NCI-H2227 (cell line): ENCODE results near the gene ABCA9.

Source experiments
- DNase-seq: peaks from one replicate; lab custom pipeline; 2025; ENCODE audit not compliant: unreplicated experiment; lab: John Stamatoyannopoulos, UW

Gene ABCA9

DNA sequence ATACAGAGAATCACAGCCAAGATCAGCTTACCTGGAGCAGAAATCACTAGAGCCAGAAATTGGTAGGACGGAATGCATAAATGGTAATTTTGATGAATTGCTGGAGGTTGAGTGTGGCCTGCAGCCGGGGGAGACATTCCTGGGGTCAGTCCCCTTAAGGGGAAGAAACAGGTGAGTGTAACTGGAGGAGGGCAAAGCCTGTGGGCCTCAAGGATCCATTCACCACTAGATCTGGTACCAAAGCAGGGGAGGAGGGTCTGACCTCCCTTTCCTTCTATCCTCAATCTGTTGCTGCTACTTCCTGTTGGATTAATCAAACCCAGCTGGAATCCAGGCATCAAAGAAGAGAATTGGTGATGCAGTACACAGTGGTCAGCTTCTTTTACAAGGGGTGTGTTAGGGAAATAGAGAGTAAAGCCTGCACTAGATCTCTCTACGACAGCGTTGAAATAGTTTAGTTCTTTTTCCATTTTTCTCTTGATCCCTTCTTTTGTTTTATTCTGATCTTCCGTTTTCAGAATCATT, 8.6 kb upstream of the ABCA9 start:
- no peak for DNase-seq

DNA sequence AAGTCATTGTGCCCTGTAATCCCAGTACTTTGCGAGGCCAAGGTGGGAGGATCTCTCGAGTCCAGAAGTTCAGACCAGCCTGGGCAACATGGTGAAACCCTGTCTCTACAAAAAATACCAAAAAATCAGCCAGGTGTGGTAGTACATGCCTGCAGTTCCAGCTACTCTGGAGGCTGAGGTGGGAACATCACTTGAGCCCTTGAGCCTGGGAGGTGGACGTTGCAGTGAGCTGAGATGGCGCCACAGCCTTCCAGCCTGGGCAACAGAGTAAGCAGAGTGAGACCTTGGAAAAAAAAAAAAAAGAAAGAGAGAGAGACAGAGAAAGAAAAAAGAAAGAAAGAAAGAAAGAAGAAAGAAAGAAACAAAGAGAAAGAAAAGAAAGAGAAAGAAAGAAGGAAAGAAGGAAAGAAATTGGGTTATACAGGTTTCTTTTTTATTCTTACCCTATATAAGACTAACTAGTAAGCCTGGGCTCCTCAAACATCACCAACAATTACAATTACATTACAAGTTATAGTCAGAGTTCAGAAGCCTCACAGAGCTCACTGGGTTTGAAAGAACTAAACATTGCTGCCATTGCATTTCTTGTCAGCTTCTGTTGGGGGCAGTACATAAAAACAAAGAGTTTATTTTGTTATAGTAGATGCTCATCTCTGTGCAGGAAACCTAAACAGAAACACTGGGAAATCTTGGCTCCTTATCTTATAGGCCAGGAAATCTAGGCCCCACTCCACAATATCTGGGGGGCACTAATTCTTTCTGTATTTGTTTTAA, 6.7 kb upstream of the ABCA9 start:
- no peak for DNase-seq

DNA sequence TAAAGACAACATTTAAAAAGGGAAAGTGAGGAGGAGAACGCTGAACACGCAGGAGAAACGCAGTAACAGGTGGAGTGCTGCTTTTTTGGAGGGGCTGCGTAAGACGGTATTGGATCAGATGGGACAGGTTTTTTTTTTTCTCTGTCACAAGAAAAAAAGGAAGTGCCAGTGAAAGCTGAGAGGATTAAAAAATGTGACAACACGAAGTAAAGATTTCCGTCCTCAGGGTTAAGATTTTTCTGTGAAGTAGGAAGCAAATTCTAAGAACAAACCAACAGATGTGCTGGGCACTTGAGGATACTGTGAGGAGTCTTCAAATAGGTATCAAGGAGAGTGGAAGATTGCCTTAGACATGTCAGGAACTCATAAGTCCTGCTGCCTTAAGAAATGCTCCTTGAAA, 5.8 kb upstream of the ABCA9 start:
- no peak for DNase-seq

DNA sequence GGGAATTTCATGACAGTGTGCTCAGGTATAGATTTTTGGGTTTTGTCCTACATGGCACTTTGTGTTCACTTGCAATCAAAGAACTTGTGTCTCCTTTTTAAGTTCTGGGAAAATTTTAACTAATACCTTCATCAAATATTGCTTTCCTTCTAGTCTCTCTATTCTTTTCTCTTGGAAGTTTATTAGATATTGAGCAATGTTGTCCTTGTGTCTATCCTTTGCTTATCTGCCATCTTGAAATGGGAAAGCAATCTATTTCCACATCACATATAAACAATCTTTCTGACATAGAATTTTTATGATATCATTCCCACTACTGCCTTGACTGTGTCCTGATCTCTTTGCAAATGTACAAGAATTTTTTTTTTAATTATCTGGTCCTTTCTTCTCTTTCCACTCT, 4.4 kb upstream of the ABCA9 start:
- DNase-seq = no peak

DNA sequence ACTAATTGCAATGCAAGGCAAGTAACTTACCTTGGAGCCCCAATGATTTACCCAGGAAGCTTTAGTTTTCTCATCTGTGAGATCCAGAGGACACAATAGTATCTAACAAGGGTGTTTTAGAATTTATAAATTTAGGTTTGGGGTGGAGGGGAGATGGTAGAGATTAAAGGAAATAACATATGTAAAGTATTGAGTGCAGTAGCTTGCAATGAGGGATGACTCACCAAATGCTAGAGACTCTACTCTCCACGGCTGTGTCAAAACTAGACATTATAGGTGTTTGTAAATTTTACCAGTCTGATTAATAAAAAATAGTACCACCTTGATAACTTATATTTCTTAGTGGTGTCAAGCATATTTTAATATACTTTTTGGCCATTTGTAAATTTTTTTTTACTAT, 3.7 kb upstream of the ABCA9 start:
- no peak for DNase-seq

DNA sequence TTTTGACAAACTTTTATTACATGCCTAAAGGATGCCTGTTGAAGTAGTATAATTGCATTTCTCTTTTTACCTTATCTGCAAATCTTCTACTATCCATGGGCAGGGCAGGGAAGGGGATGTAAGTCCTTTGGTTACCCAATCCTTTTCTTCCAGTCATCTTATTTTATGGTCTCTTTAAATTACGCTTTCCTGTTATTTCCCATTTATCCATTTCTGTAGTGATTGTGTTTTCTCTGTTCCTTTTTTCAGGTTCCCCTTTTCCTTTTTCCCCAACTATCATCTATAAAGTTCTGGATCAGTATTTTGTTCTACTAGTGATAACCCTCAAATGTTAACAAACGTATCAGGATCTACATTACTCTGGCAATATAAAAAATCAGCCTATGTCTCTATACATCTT, 3.3 kb upstream of the ABCA9 start:
- DNase-seq = no peak

DNA sequence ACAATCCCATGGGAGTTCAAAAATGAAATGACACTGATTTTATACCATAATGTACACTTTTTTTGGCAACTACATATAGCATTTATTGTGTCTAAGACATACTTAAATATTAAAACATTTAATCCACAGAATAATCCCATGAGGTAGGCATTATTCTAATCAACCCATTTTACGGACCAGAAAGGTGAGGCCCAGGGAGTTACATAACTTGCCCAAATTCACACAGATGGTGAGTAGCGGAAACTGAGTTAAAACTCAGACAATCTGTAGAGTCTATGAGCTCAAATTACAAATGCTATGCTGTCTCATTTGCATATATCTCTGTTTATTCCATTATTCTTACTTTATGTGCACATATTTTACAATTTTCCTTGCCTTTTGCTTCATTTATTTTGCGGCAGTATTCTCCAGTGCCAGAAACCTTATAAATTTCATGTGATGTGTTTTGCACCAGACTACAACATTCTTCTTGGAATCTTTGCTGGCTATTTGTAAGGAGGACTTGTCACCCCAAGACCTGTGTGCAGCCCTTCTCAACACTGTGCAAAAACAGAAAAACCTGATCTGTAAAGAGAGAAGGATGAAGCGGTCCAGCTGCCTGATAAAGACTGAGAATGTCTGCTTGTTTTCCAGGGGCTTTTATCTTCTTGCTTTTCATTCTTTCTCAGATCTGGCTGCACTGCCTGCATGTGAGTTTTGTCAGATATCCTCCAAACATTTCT, 2.3 kb upstream of the ABCA9 start:
- no peak for DNase-seq

DNA sequence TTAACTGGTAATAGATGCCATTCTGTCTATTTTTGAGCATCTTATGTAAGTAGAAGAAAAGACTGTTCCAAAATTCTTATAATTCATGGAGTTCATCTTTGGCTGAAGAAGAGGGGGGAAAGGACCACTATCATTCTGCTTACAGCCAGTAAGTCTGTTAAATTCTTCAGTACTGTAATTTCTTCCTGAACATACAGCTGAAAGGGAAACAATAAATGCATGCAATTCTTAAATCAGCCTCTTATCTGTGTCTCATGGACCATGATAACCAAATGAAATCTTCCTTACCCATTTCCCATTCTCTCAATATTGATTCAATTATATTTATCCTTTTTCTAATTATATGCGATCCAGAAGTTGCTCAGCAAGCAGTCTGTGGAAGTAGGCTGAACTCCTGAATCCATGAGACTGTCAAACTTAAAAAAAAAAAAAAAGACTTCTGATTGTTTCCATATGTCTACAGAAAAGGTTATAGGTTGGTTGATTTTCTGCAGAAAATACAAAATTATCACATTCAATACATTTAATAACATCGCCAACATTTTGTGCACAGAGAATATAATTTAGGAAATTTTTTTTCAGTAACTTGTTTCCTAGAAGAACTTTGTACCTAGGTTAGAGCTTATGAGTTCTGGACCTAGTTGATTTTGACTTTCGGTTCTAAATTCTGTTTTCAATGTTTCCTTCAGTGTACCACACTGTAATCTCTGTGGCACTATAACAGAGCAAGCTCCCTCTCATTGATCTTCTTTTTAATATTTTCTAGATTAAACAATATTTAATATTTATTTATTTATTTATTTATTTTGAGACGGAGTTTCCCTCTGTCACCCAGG, 1.2 kb upstream of the ABCA9 start:
- no peak for DNase-seq

DNA sequence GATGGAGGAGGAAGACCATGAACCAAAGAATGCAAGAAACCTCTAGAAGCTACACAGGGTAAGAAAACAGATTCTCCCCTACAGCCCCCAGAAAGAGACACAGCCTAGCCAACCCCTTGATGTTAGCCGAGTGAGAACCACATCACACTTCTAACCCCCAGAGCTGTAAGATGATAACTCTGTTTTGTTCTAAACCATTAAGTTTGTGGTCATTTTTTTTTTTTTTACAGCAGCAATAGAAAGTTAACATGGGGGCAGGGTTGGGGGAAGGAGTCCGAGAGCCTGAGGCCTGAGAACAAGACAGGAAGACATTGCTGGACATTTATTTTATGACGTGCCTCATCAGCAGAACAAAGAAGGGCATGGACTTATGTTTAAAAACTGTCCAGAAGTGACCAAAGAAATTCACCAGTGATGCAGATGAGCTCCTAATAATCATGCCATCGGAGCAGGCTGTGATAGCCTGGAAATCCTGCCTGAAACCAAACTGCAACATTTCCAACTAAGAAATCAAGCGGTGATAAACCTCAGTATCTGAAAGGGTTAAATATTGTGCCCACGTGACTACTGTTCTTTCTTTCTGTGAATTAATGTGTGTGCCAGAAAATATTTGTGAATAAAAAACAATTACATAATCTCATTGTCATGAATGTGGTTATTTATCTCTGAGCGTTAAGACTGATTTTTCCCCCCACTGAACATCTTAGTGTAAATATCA, 1.1 kb downstream of the ABCA9 start:
- DNase-seq = no peak

DNA sequence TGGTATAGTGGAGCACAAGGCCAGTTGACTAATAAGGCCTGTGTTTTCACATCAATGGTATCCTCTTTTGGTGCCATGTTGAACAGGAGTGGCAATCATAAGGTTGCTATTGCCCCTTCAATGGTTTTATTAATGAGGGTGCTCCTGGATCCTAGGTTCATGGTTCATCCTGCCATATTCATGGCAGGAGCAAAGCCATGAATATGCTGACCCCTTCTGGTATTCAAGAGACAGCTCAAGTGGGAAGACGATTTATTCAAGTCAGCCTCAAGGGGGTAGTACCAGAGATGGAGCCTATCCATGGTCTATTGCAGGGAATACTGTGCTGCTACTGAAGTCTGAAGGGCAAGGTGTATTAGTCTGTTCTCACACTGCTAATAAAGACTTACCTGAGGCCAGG, 2.6 kb downstream of the ABCA9 start:
- no peak for DNase-seq

DNA sequence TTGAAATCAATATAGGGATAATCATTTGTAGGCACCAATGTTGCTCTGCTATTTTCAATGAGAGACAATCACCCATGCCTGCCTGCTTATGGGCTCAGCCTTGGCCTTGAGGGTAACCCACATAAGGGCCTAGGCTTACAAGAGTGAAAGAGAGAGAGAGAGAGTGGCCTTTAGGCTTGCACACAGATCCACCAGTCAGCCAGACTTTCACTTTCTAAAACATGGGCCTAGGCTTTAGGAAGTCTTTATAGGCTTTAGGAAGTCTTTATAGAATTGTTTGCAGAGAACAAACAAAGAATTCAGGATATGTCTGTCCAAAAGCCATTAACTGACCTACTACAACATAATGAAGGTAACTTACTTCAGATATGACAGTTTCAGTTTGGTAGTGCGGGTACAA, 3.4 kb downstream of the ABCA9 start:
- no peak for DNase-seq

DNA sequence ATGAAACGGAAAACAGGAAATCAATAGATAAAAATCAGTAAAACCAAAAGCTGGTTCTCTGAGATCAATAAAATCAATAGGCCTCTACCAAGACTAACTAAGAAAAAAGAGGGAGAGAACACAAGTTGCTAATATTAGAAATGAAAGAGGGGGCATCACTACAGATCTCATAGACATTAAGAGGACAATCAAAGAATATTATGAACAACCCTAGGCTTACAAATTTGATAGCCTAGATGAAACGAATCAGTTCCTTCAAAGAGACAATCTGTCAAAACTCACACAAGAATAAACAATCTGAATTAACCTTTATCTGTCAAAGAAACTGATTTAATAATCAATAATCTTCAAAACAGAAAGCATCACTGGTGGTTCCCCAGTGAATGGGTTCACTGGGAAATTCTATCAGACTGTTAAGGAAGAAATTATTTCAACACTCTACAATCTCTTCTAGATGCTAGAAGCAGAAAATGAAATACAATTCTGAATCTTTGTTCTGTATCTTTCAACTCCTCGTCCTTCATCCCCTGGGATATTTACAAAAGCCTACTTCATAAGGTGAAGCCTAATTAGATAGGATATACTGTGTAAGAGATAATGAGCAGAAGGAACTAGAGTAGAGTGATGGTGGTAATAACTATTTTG, 4.4 kb downstream of the ABCA9 start:
- DNase-seq = no peak

DNA sequence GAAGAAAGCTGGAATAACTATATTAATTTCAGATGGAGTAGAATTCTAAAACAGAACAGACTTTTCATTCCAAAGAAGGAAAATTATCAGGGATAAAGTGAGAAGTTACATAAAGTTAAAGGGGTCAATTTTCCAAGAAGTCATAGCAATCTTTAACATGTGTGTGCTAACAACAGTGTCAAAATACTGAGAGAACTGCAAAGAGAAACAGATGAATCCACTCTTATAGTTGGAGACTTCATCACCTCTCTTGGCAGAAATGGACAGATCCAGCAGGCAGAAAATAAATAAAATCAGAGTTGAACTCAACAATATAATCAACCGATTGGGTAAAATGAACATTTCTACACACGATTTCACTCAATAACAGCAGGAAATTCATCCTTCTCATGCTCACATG, 5.4 kb downstream of the ABCA9 start:
- DNase-seq = no peak

DNA sequence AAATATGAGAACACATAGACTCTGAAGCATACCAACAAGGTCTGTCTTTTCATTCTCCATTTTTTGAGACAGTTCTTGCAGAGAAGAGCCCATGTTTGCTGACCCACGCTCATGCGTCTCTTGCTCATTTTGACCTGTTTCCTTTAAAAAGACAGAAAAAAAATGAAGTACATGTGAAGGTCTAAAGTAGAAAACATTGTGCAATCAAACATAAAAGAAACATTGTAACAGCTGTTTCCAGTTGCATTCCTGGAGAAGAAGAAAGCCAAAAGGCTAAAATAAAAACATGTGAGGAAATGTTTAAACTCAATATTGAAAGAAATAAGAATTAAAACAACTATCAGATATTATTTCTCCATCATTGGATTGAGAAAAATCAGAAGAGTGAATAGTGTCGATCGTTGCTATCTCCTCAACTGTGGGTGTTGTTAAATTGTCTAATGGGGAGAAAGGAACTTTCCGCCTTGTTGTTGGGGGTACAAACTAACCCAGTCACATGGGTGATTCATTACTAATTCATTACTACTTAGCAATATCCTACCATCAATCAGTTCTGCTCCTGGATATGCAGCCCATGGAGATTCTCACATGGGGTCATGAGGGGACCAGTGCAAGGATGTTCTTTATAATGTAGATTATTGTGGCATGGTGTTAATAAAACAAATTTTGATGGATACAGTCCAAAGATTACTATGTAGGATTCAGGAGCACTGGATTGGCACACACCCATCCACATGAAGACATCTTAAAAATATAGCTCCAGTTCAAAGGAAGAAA, 9.5 kb downstream of the ABCA9 start:
- DNase-seq = no peak

DNA sequence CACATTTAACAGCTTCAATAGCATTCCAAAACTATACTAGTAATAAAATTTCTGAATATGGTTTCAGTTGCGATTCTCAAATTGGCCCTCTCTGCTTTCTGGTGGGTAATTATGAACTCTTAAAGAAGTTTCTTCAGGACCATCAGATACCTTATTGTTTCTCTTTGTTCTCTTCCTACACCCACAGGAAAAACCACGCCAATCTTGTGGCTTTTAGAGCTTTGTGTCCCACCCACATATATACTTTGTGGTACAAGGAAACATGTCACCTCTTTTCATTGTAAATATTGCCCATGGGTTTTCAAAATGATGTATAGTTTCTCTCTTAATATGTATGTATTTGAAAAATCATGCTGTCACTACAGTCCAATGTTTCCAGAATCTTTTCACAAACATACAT, 12.1 kb downstream of the ABCA9 start:
- DNase-seq = no peak

DNA sequence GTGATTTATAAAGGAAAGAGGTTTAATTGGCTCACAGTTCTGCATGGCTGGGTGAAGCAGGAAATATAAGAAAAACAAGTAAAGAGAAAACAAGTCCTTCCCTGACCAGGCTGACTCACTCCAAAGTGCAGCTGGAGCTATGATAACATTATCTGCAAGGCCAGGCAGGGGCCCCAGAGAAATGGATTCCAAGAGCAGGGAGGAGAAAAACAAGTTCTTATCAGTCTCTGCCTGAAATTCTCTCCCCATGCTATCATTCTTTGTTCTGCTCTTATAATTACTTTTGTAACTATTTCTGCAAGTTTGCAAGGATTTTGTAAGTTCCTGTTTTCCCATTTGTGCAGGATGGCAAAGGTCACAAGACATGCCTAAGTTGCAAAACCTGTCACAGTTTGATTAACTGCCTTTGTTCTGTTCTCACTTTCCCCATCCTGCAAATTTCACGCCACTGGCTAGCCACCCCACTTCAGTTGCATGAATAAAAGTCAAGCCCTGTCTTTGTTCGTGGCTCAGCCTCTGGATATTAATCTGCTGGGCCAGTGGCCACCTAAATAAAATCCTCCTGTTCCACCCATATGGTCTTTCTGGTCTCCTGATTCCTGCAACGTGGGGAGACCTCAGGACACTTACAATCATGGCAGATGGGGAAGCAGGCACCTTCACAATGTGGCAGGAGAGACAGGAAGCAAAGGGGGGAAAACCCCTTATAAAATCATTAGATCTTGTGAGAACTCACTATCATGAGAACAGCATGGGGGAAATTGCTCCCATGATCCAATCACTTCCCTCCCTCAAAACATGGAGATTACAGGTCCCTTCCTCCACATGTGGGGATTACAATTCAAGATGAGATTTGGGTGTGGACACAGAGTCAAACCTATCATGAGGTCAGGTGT, 13.1 kb downstream of the ABCA9 start:
- DNase-seq = no peak

DNA sequence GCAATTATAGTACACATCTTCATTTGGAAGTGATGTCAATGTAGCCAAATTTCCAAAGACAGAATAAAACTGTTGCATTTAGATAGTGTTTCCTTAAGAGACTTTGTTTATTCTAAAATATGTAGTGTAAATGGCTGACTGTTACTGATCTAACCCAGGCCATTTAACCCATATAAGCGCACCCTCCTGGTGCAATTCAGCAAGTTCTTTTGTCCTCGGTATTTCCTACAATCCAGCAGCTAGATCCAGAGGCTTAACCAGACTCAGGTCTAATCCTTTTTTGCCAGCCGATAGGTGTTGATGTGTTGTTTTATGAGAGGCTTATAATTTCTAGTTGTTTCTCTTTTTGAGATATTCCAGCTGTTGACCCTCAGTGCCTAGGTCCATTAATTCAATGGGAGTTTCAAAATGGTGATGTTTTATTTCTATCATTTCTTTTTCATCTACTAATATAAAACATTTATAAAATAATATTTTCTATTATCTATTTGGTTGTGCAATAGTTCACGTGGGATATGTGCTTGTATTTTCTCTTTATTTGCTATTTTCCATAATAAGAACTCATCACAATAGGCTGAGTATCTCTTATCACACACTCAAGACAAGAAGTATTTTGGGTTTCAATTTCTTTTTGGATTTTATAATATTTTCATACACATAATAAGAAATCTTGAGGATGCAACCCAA, 14.5 kb downstream of the ABCA9 start:
- DNase-seq = no peak

DNA sequence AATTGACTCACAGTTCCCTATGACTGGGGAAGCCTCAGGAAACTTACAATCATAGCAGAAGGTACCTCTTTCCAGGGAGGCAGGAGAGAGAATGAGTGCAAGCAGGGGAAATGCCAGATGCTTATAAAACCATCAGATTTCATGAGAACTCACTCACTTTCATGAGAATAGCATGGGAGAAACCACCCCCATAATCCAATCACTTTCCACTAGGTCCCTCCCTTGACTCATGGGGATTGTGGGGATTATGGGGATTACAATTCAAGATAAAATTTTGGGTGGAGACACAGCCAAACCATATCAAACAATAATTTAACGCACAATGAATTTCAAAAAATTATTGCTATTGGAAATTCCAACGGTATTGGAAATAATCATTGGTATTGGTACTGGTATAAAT, 15.1 kb downstream of the ABCA9 start:
- no peak for DNase-seq
